GM13976 (cell line): Measurements from ENCODE around the gene GTSE1.

Source experiments
- DNase-seq: peaks from one replicate; pipeline ENCODE4 v3.0.0; 2012; ENCODE audit warnings: low spot score
- CTCF ChIP-seq: IDR thresholded peaks from 2 replicates; pipeline ENCODE4 v1.5.1; 2012; ENCODE audit warnings: borderline replicate concordance, mild to moderate bottlenecking; ENCODE audit not compliant: insufficient read depth; ENCODE audit errors: extremely low read depth, missing control alignments, control extremely low read depth
- in situ Hi-C: fragments of 300-500 bp; cut with MboI; formaldehyde crosslinking; loops from one replicate; pipeline ENCODE4 v1.12.0; 2022; ENCODE audit warnings: low sequenced_read_pairs, mixed read lengths, inconsistent platforms; ENCODE audit not compliant: unreplicated experiment

Gene GTSE1

GRCh38 chr22:46358766-46359165, 62.1 kb downstream of the GTSE1 start:
- no peak for DNase-seq
- TF ChIP-seq CTCF, result no peak
- in situ Hi-C loops, result loop anchor here (5.0 kb wide), 1 partner anchor 184 kb away; no protein-coding TSS in a partner anchor

GRCh38 chr22:46359362-46359761, 62.7 kb downstream of the GTSE1 start:
- in situ Hi-C loops, result loop anchor here (5.0 kb wide), 1 partner anchor 183 kb away; no protein-coding TSS in a partner anchor

DNA sequence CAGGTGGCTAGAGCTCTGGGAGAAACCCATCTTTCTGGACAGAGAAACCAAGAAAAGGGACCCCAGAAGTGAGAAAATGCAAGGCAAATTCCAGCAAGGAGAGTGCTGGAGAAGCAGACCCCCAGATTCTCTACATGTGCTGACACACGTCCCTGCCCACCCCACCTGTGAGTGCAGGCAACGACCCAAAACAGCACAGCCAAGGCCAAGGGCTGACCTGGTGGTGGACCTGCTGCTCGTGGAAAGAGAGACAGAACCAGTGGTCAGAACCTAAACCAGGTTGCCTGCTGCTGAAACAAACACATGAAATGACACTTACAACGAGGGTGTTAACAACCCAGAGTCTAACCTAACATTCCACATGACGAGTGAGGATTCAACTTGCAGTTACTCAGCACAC, 63.4 kb downstream of the GTSE1 start:
- in situ Hi-C loops, result no loop called here
- no peak for TF ChIP-seq CTCF
- DNase-seq, result no peak

More at GRCh38 chr22:46359362-46359761, 62.7 kb downstream of the GTSE1 start:
- TF ChIP-seq CTCF, result no peak
- DNase-seq, result no peak

DNA sequence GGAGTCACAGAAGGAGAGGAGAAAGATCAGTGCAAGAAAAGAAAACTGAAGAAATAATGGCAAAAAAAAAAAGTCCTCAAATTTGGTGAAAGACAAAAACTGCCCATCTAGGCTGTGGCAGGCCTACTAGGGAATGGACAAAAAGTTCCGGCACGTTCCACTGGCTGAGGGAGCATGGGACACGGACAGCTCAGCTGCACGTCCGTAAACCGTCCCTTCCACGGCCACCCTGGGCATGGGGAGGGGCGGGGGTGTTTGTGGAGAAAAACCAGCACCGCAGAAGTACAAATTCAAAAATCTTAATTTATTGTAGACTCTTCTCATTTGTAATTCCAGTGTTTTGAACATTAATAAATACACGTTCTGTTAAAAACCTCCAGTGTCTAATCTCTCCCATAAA, 64.2 kb downstream of the GTSE1 start:
- TF ChIP-seq CTCF, result no peak
- no peak for DNase-seq
- in situ Hi-C loops, result no loop called here

DNA sequence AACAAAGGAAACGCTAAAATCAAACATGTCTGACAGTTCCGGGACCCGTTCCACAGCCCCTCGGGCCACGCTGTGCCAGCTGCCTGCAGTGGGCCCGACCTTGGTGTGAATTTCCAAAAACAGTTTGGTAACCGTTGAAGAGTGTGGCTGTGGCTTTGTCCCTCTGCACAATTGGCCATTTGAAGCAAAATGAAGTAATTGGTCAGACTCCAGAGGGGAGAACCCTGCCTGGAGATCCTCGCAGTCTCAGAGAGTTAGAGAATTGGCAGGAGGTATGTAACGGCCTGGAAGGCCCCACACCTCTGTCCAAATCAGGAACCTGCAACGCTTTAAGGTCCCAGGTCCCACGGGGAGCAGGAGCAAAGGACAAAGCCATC, 65.1 kb downstream of the GTSE1 start:
- TF ChIP-seq CTCF, result no peak
- in situ Hi-C loops, result no loop called here
- no peak for DNase-seq

DNA sequence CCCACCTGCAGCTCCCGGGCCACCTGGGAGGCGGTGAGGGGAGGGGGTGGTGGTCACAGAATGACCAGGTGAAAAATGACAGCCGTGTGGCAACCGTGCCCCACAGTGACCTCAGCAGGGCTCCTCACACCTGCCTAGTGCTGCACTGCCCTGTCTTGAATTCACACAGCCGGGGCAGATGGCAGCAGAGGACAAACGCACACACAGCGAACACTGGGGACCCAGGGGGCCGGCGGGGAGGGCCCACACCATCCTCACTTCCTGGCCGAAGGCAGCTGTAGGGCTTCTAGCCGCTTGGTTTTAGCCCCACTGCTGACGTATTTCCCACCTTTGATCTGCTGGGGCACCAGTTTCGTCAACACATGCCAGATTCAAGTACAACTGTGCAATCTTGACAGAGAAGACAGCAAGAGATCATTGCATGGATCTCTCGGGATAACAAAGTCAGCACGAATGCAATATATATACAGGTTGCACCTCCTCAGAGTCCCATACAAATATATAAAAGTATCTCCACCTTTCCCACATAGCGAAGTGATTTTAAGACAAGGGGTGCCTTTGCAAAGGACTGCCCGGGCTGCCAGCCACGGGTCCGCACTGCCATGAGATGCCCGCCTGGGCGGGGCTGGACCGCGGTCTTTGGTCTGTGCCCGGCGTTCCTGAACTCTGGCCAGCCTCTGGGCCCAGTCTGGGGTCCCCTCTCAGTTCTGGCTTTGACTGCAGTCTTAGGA, 65.7 kb downstream of the GTSE1 start:
- in situ Hi-C loops, result no loop called here
- no peak for DNase-seq
- TF ChIP-seq CTCF, result no peak

- TF ChIP-seq CTCF, result no peak
- no peak for DNase-seq
- in situ Hi-C loops, result no loop called here
These were observed 66.4 kb downstream of the GTSE1 start for GRCh38 chr22:46362934-46363515.
